Mesothelial cell of epicardium (in vitro differentiated cells): Measurements from ENCODE around the gene VWA3A. TPM values are rescaled to one million over a fixed set of nuclear protein-coding genes. Genes with fewer than 3 reads are reported as not detected.

Experiments used
- DNase-seq, 2 experiments: peaks; one replicate each; pipeline ENCODE4 v3.0.0; 2021; ENCODE audit warnings: low spot score in 2 of 2; ENCODE audit not compliant: unreplicated experiment in 2 of 2
- H3K27ac Mint-ChIP-seq: 2 replicates; pipeline ENCODE4 v1.8.0; 2021; ENCODE audit warnings: mixed read lengths
- H3K27me3 Mint-ChIP-seq: 2 replicates; pipeline ENCODE4 v1.8.0; 2021; ENCODE audit warnings: low read depth, mixed read lengths
- H3K36me3 Mint-ChIP-seq: 2 replicates; pipeline ENCODE4 v1.8.0; 2021; ENCODE audit warnings: mixed read lengths
- H3K4me1 Mint-ChIP-seq: 2 replicates; pipeline ENCODE4 v1.8.0; 2021; ENCODE audit warnings: mixed read lengths
- H3K4me3 Mint-ChIP-seq: 2 replicates; pipeline ENCODE4 v1.8.0; 2021; ENCODE audit warnings: mild to moderate bottlenecking, moderate library complexity, mixed read lengths
- H3K9me3 Mint-ChIP-seq: 2 replicates; pipeline ENCODE4 v1.8.0; 2021; ENCODE audit warnings: mixed read lengths
- CTCF ChIP-seq: fragments of 200-600 bp; sonication (generic); IDR thresholded peaks from one replicate; pipeline ENCODE4 v1.5.0; 2021; ENCODE audit warnings: antibody characterized with exemption; ENCODE audit not compliant: unreplicated experiment
- total RNA-seq: library from RNA; stranded (reverse); gene quantifications from 3 replicates; pipeline ENCODE4 v1.2.1, GENCODE V29; 2021

Gene VWA3A
- total RNA-seq, 1 donor from 2014 or later: 0.18 TPM

GRCh38 chr16:22183901-22184614 lies 91.7 kb downstream of the VWA3A start:
- H3K4me3 Mint-ChIP-seq: no peak overlapping the region
- TF ChIP-seq CTCF: no peak
- no peaks in the 10 kb centered on the region for H3K36me3 Mint-ChIP-seq
- no peaks in the 10 kb centered on the region for H3K9me3 Mint-ChIP-seq
- peaks cover 3% of the 10 kb centered on the region for H3K4me1 Mint-ChIP-seq
- DNase-seq: no peak
- no peak overlapping the region for H3K27ac Mint-ChIP-seq
- H3K27me3 Mint-ChIP-seq: peaks cover 11% of the 10 kb centered on the region

- H3K36me3 Mint-ChIP-seq: no peaks in the 10 kb centered on the region
- H3K9me3 Mint-ChIP-seq: no peaks in the 10 kb centered on the region
- no peak overlapping the region for H3K27ac Mint-ChIP-seq
- peaks cover 11% of the 10 kb centered on the region for H3K27me3 Mint-ChIP-seq
- peaks cover 9% of the 10 kb centered on the region for H3K4me1 Mint-ChIP-seq
- no peak for TF ChIP-seq CTCF
- DNase-seq: no peak
- no peak overlapping the region for H3K4me3 Mint-ChIP-seq
Observed at GRCh38 chr16:22184615-22184968, 92.3 kb downstream of the VWA3A start.

- H3K27me3 Mint-ChIP-seq: peaks cover 5% of the 10 kb centered on the region
- peaks cover 11% of the 10 kb centered on the region for H3K4me1 Mint-ChIP-seq
- TF ChIP-seq CTCF: no peak
- no peak for DNase-seq
- no peaks in the 10 kb centered on the region for H3K36me3 Mint-ChIP-seq
- no peak overlapping the region for H3K4me3 Mint-ChIP-seq
- H3K27ac Mint-ChIP-seq: no peak overlapping the region
- H3K9me3 Mint-ChIP-seq: no peaks in the 10 kb centered on the region
Observed at GRCh38 chr16:22186517-22186916, 94.2 kb downstream of the VWA3A start.

- H3K27ac Mint-ChIP-seq: no peak overlapping the region
- no peaks in the 10 kb centered on the region for H3K9me3 Mint-ChIP-seq
- H3K4me3 Mint-ChIP-seq: no peak overlapping the region
- no peaks in the 10 kb centered on the region for H3K27me3 Mint-ChIP-seq
- DNase-seq: no peak
- H3K36me3 Mint-ChIP-seq: no peaks in the 10 kb centered on the region
- TF ChIP-seq CTCF: no peak
- H3K4me1 Mint-ChIP-seq: peaks cover 20% of the 10 kb centered on the region
Observed at GRCh38 chr16:22188267-22188594, 95.9 kb downstream of the VWA3A start.

- DNase-seq: peak; percentile 49 to 65
- Mint-ChIP-seq H3K4me1 (peaks cover 20% of the 10 kb centered on the region), H3K9me3 (no peaks in the 10 kb centered on the region), H3K36me3 (no peaks in the 10 kb centered on the region), H3K4me3 (peak overlapping the region; percentile 50), H3K27ac (peak overlapping the region; percentile 43), H3K27me3 (no peaks in the 10 kb centered on the region)
- peak; percentile 69 for TF ChIP-seq CTCF
Observed at GRCh38 chr16:22188595-22189442, 96.5 kb downstream of the VWA3A start.
